Measurements from ENCODE around the gene GRIK4. TPM values are rescaled to one million over a fixed set of nuclear protein-coding genes. Genes with fewer than 3 reads are reported as not detected.

GRIK4 gene
- polyA plus RNA-seq, 1 experiment = 0.55 TPM

DNA sequence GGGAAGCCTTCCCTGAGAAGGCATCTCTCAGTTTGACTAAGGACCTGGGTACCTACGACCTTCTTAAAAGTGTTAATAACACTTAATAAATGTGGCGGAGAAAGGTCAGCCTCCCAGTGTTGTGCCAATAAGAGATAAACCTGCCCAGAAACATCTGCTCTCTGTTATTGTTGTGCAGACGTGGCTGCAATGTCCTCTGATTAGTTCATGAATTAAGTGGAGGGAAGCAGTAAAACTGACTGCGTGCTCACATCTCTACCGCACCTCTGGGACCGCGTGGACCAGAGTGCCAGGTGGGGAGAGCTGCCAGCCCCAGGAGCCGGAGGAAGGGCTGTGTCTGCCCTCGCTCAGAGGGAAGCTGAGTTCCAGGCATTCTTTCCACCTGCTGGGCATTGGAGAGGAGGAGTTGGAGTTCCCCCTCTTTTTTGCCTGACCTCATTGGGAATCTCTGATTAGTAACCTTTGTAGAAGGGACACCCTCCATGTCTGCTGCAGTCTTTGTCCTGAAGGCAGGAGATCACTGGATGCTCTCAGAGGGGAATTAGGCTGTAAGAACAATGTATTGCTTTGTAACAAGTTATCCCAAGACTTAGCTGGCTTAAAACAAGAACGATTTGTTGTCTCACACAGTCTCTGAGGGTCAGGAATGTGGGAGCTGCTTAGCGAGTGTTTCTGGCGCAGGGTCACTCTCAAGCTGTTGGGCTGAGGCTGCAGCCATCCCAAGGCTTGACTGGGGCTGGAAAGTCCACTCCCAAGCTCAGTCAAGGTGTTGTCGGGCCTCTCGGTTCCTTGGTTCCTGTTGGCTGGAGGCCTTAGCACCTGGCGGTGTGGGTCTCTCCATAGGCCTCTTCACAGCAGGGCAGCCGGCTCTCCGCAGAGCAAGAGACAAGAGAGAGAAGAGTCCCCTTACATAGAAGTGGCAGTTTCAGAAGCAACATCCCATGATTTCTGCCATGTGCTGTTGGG lies 264.7 kb downstream of the GRIK4 start:
- no peak overlapping the region for H3K4me3 ChIP-seq (ENCODE audit: low read depth, low read length)
- TF ChIP-seq, protein P1, sequence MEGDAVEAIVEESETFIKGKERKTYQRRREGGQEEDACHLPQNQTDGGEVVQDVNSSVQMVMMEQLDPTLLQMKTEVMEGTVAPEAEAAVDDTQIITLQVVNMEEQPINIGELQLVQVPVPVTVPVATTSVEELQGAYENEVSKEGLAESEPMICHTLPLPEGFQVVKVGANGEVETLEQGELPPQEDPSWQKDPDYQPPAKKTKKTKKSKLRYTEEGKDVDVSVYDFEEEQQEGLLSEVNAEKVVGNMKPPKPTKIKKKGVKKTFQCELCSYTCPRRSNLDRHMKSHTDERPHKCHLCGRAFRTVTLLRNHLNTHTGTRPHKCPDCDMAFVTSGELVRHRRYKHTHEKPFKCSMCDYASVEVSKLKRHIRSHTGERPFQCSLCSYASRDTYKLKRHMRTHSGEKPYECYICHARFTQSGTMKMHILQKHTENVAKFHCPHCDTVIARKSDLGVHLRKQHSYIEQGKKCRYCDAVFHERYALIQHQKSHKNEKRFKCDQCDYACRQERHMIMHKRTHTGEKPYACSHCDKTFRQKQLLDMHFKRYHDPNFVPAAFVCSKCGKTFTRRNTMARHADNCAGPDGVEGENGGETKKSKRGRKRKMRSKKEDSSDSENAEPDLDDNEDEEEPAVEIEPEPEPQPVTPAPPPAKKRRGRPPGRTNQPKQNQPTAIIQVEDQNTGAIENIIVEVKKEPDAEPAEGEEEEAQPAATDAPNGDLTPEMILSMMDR (IDR thresholded peaks at IDR 0.05; ENCODE audit: low read depth, low read length) = no peak
- CTCF ChIA-PET = interaction anchor here (0.5 to 2.3 kb wide), 2 partner anchors 26 to 176 kb away, joined by 3 to 6 read pairs; no protein-coding TSS in a partner anchor

GRCh38 chr11:120778685-120779490 lies 267.3 kb downstream of the GRIK4 start:
- Histone ChIP-seq H3K9me3 (ENCODE audit: control insufficient read depth, insufficient read depth, low read length) (no peaks in the 10 kb centered on the region), H3K27ac (ENCODE audit: low read depth, low read length) (no peak overlapping the region), H3K4me3 (ENCODE audit: low read depth, low read length) (no peak overlapping the region), H3K27me3 (ENCODE audit: control insufficient read depth, insufficient read depth, low read length) (peaks cover 21% of the 10 kb centered on the region)
- TF ChIP-seq, protein P1 (IDR thresholded peaks at IDR 0.05; ENCODE audit: low read depth, low read length) = no peak
- no peak for DNase-seq (ENCODE audit: low read depth, low spot score)
- POLR2A ChIA-PET = no interaction called here
- CTCF ChIA-PET = no interaction called here

More for the DNA sequence above, 264.7 kb downstream of the GRIK4 start:
- no peak overlapping the region for H3K27ac ChIP-seq (ENCODE audit: low read depth, low read length)
- H3K9me3 ChIP-seq (ENCODE audit: control insufficient read depth, insufficient read depth, low read length) = no peaks in the 10 kb centered on the region
- POLR2A ChIA-PET = no interaction called here
- DNase-seq (ENCODE audit: low read depth, low spot score) = no peak
- peaks cover 16% of the 10 kb centered on the region for H3K27me3 ChIP-seq (ENCODE audit: control insufficient read depth, insufficient read depth, low read length)

GRCh38 chr11:120780239-120780638 lies 268.7 kb downstream of the GRIK4 start:
- Histone ChIP-seq H3K27ac (ENCODE audit: low read depth, low read length) (no peak overlapping the region), H3K9me3 (ENCODE audit: control insufficient read depth, insufficient read depth, low read length) (no peaks in the 10 kb centered on the region), H3K27me3 (ENCODE audit: control insufficient read depth, insufficient read depth, low read length) (peaks cover 22% of the 10 kb centered on the region), H3K4me3 (ENCODE audit: low read depth, low read length) (no peak overlapping the region)
- TF ChIP-seq, protein P1 (IDR thresholded peaks at IDR 0.05; ENCODE audit: low read depth, low read length) = no peak
- ChIA-PET CTCF (no interaction called here), POLR2A (no interaction called here)
- DNase-seq (ENCODE audit: low read depth, low spot score) = no peak

DNA sequence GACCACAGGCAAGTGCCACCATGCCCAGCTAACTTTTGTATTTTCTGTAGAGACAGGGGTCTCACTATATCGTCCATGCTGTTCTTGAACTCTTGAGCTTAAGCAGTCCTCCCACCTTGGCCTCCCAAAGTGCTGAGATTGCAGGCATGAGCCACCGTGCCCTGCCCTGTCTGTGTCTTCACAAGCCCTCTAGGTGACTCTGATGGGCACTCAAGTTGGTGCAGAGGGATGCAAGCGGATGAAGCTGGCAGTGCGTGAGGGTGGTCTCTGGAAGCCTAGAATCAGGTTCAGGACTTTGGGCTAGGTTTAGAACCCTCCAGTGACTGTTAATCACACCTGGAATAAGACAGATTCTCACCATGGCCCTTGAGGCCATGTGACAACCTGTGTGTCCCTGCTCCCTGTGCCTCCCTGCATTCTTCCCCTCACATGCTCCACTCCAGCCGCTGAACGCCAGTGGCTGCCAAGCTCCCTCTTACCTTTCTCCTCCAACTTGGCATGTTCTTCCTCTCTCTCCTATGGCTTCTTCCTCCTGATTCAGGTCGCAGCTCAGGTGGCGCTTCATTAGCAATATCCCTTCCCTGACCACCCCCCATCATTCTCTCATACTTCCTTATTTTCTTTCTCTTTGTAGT lies 270.1 kb downstream of the GRIK4 start:
- H3K9me3 ChIP-seq (ENCODE audit: control insufficient read depth, insufficient read depth, low read length) = no peaks in the 10 kb centered on the region
- POLR2A ChIA-PET = no interaction called here
- TF ChIP-seq, protein P1 (IDR thresholded peaks at IDR 0.05; ENCODE audit: low read depth, low read length) = no peak
- H3K27me3 ChIP-seq (ENCODE audit: control insufficient read depth, insufficient read depth, low read length) = peaks cover 16% of the 10 kb centered on the region
- CTCF ChIA-PET = interaction anchor here (0.7 kb wide), 1 partner anchor 8 kb away, joined by 3 read pairs; no protein-coding TSS in a partner anchor
- no peak overlapping the region for H3K27ac ChIP-seq (ENCODE audit: low read depth, low read length)
- H3K4me3 ChIP-seq (ENCODE audit: low read depth, low read length) = no peak overlapping the region
- DNase-seq (ENCODE audit: low read depth, low spot score) = no peak

Data from AG04450 (cell line).